Stomach (tissue), 4 donors: ENCODE data around the gene CDK2AP2.

ENCODE experiments used
- EP300 ChIP-seq: sonication (generic); formaldehyde crosslinking; IDR thresholded peaks from one replicate; pipeline ENCODE4 v1.6.1; 2017; ENCODE audit warnings: antibody characterized with exemption
- POLR2A ChIP-seq, 4 donors: fragments of 450-650 bp; IDR thresholded peaks; one replicate each; pipeline ENCODE4 v1.6.1; 2016; ENCODE audit warnings: antibody characterized with exemption in 4 of 4, control low read depth in 2 of 4, mild to moderate bottlenecking in 1 of 4, moderate library complexity in 1 of 4
- POLR2AphosphoS5 ChIP-seq, 3 donors: sonication (generic); formaldehyde crosslinking; IDR thresholded peaks; one replicate each; pipeline ENCODE4 v1.6.1; 2016; ENCODE audit warnings: antibody characterized with exemption in 3 of 3
- TF ChIP-seq, protein P1 (sequence below), 7 experiments: fragments of 450-650 bp in 4 of 7; fragments of 200-600 bp in 3 of 7; sonication (generic) in 3 of 7; IDR thresholded peaks; one replicate each; pipeline ENCODE4 v1.5.1; 2016 to 2019; ENCODE audit warnings: antibody characterized with exemption in 7 of 7, control low read depth in 2 of 7, mild to moderate bottlenecking in 1 of 7

DNA sequence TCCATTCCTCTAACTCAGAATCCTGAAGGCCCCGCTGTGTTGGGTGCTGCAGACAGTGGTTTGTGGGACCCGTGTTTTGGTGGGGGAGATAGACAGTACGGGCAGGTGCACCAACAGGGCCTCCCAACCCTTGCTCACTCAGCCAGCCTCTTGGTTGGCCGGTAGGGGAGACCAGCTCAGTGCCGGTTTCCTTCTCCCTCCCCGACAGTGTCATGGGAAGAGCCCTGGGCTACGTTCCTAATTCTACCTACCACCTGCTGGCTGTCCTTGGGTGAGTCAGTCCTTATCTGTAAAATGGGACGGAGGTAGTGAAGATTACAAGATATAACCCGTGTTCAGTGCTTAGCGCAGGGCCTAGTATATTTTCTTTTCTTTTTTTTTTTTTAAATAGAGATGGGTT lies 44.8 kb downstream of the CDK2AP2 start:
- TF ChIP-seq, protein P1, sequence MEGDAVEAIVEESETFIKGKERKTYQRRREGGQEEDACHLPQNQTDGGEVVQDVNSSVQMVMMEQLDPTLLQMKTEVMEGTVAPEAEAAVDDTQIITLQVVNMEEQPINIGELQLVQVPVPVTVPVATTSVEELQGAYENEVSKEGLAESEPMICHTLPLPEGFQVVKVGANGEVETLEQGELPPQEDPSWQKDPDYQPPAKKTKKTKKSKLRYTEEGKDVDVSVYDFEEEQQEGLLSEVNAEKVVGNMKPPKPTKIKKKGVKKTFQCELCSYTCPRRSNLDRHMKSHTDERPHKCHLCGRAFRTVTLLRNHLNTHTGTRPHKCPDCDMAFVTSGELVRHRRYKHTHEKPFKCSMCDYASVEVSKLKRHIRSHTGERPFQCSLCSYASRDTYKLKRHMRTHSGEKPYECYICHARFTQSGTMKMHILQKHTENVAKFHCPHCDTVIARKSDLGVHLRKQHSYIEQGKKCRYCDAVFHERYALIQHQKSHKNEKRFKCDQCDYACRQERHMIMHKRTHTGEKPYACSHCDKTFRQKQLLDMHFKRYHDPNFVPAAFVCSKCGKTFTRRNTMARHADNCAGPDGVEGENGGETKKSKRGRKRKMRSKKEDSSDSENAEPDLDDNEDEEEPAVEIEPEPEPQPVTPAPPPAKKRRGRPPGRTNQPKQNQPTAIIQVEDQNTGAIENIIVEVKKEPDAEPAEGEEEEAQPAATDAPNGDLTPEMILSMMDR (IDR thresholded peaks at IDR 0.05) = no peak
- TF ChIP-seq POLR2AphosphoS5 (IDR thresholded peaks at IDR 0.05) = no peak
- TF ChIP-seq POLR2A (IDR thresholded peaks at IDR 0.05) = no peak
- no peak for TF ChIP-seq EP300
